Hematopoietic multipotent progenitor cell treated with erythropoietin and hydrocortisone succinate and interleukin-3 and kit ligand, for 4 days (in vitro differentiated cells): ENCODE measurements around the gene CTDP1.
A peak's percentile ranks its signal among the peaks of the same experiment; 100 is the strongest.

Source experiments
- DNase-seq: peaks from one replicate; pipeline ENCODE4 v3.0.0-alpha.2; 2015

The CTDP1 gene

GRCh38 chr18:79787527-79787864, 107.9 kb downstream of the CTDP1 start:
- no peak for DNase-seq

- DNase-seq = peak; percentile 40
These were observed 108.5 kb downstream of the CTDP1 start for GRCh38 chr18:79787865-79788733.

GRCh38 chr18:79788734-79789085, 109.1 kb downstream of the CTDP1 start:
- DNase-seq = no peak

GRCh38 chr18:79789091-79789891, 109.7 kb downstream of the CTDP1 start:
- no peak for DNase-seq

GRCh38 chr18:79789901-79790890, 110.6 kb downstream of the CTDP1 start:
- DNase-seq = no peak

- DNase-seq = peak; percentile 96
These were observed 111.7 kb downstream of the CTDP1 start for GRCh38 chr18:79790996-79791972.

- no peak for DNase-seq
These were observed 112.7 kb downstream of the CTDP1 start for GRCh38 chr18:79792096-79792987.

GRCh38 chr18:79792988-79793355, 113.4 kb downstream of the CTDP1 start:
- peak; percentile 94 for DNase-seq

GRCh38 chr18:79794846-79795245, 115.2 kb downstream of the CTDP1 start:
- DNase-seq = no peak

GRCh38 chr18:79795446-79795845, 115.8 kb downstream of the CTDP1 start:
- no peak for DNase-seq

GRCh38 chr18:79796016-79796415, 116.4 kb downstream of the CTDP1 start:
- no peak for DNase-seq

- DNase-seq = no peak
These were observed 117.2 kb downstream of the CTDP1 start for GRCh38 chr18:79796531-79797405.

GRCh38 chr18:79797518-79798345, 118.1 kb downstream of the CTDP1 start, which contains the start of gene KCNG2:
Gene KCNG2 (plus strand): TSS chr18:79797938. CDS start chr18:79863668, 65,730 bp downstream.
- peak; percentile 66 for DNase-seq

GRCh38 chr18:79798346-79798998, 118.9 kb downstream of the CTDP1 start:
- no peak for DNase-seq

GRCh38 chr18:79798999-79799370, 119.4 kb downstream of the CTDP1 start:
- peak; percentile 40 for DNase-seq

- peak; percentile 37 for DNase-seq
These were observed 120.2 kb downstream of the CTDP1 start for GRCh38 chr18:79799619-79800370.
